GM20431 (cell line): ENCODE results near the gene ADTRP.

Source experiments
- in situ Hi-C: fragments of 300-500 bp; cut with MseI, MboI; formaldehyde crosslinking; loops from one replicate; pipeline ENCODE4 v1.15.0; 2020; ENCODE audit warnings: low sequenced_read_pairs; ENCODE audit not compliant: unreplicated experiment

ADTRP gene

GRCh38 chr6:11778648-11779328 is at the start of gene ADTRP:
TSS of gene ADTRP (minus strand) at chr6:11778803. CDS start at chr6:11778759, 44 bp downstream.
- in situ Hi-C loops: no loop called here

- in situ Hi-C loops: no loop called here
Observed at GRCh38 chr6:11826779-11827178, 48.2 kb upstream of the ADTRP start.

GRCh38 chr6:11824986-11825385 is 46.4 kb upstream of the ADTRP start:
- in situ Hi-C loops: no loop called here

- in situ Hi-C loops: no loop called here
Observed at GRCh38 chr6:11822346-11822745, 43.7 kb upstream of the ADTRP start.

GRCh38 chr6:11821781-11822180 is 43.2 kb upstream of the ADTRP start:
- in situ Hi-C loops: no loop called here

- in situ Hi-C loops: no loop called here
Observed at GRCh38 chr6:11820821-11821220, 42.2 kb upstream of the ADTRP start.

GRCh38 chr6:11819486-11819885 is 40.9 kb upstream of the ADTRP start:
- in situ Hi-C loops: no loop called here

GRCh38 chr6:11815231-11815630 is 36.6 kb upstream of the ADTRP start:
- in situ Hi-C loops: no loop called here

GRCh38 chr6:11814819-11815218 is 36.2 kb upstream of the ADTRP start:
- in situ Hi-C loops: no loop called here

GRCh38 chr6:11814106-11814505 is 35.5 kb upstream of the ADTRP start:
- in situ Hi-C loops: no loop called here

- in situ Hi-C loops: no loop called here
Observed at GRCh38 chr6:11813606-11814005, 35.0 kb upstream of the ADTRP start.

- in situ Hi-C loops: no loop called here
Observed at GRCh38 chr6:11812951-11813350, 34.3 kb upstream of the ADTRP start.

- in situ Hi-C loops: no loop called here
Observed at GRCh38 chr6:11812439-11812838, 33.8 kb upstream of the ADTRP start.

- in situ Hi-C loops: no loop called here
Observed at GRCh38 chr6:11811644-11812264, 33.2 kb upstream of the ADTRP start.

- in situ Hi-C loops: no loop called here
Observed at GRCh38 chr6:11810854-11811643, 32.4 kb upstream of the ADTRP start.

GRCh38 chr6:11810039-11810541 is 31.5 kb upstream of the ADTRP start:
- in situ Hi-C loops: no loop called here

GRCh38 chr6:11808054-11808453 is 29.5 kb upstream of the ADTRP start:
- in situ Hi-C loops: no loop called here

- in situ Hi-C loops: no loop called here
Observed at GRCh38 chr6:11806561-11807317, 28.1 kb upstream of the ADTRP start.

- in situ Hi-C loops: no loop called here
Observed at GRCh38 chr6:11805259-11806053, 26.9 kb upstream of the ADTRP start.
